B cell (primary cell): ENCODE data around the gene ARHGAP45. TPM values are rescaled to one million over a fixed set of nuclear protein-coding genes. Genes with fewer than 3 reads are reported as not detected.

Experiments
- ATAC-seq: fragments of 200-7000 bp; cut with Tn5 transposase; one replicate; pipeline ENCODE4 v1.10.0; 2021; ENCODE audit warnings: low read depth, mild to moderate bottlenecking, moderate number of reproducible peaks, moderate library complexity
- CTCF ChIA-PET: fragments of 350-600 bp; sonication (Branson Sonifier 250); formaldehyde crosslinking; loops from one replicate; lab custom pipeline; 2021; ENCODE audit warnings: antibody characterized with exemption, inconsistent platforms; lab: Charles Lee
- POLR2A ChIA-PET: fragments of 350-600 bp; sonication (Branson Sonifier 250); formaldehyde crosslinking; loops from one replicate; lab custom pipeline; 2021; ENCODE audit warnings: antibody characterized with exemption; lab: Charles Lee
- DNase-seq: peaks from one replicate; pipeline ENCODE4 v3.0.0; 2013
- H2AFZ ChIP-seq: 2 replicates; pipeline ENCODE4 v1.6.1; 2012; ENCODE audit warnings: mild to moderate bottlenecking, low read depth, low read length; ENCODE audit not compliant: insufficient read depth, poor library complexity, severe bottlenecking
- H3K27ac ChIP-seq, 2 donors: 1 replicate in 1 of 2; 2 replicates in 1 of 2; pipeline ENCODE4 v1.5.1; 2012 to 2013; ENCODE audit warnings: low read length in 2 of 2, mild to moderate bottlenecking in 2 of 2, moderate library complexity in 1 of 2
- H3K27me3 ChIP-seq, 4 experiments: fragments of 200-600 bp in 1 of 4; sonication (generic) in 1 of 4; replicated peaks in 1 of 4; 1 replicate in 2 of 4; 2 replicates in 2 of 4; pipeline versions ENCODE4 v1.6.1 to v1.7.0; 2013 to 2016; ENCODE audit warnings: low read length in 3 of 4, mild to moderate bottlenecking in 2 of 4, mixed read lengths in 1 of 4, moderate library complexity in 1 of 4; ENCODE audit not compliant: insufficient read depth in 4 of 4, control insufficient read depth in 3 of 4; ENCODE audit errors: control extremely low read depth in 1 of 4
- H3K36me3 ChIP-seq, 2 experiments: replicated peaks in 1 of 2; 1 replicate in 1 of 2; 2 replicates in 1 of 2; pipeline versions ENCODE4 v1.6.1 to v1.7.1; 2013; ENCODE audit warnings: low read length in 1 of 2; ENCODE audit not compliant: insufficient read depth in 2 of 2, control insufficient read depth in 1 of 2; ENCODE audit errors: control extremely low read depth in 1 of 2, extremely low read depth in 1 of 2
- H3K4me1 ChIP-seq, 2 donors: fragments of 200-600 bp in 1 of 2; sonication (generic) in 1 of 2; 1 replicate in 1 of 2; 2 replicates in 1 of 2; pipeline versions ENCODE4 v1.5.1 to v1.6.1; 2013 to 2017; ENCODE audit warnings: low read length in 2 of 2; ENCODE audit not compliant: control insufficient read depth in 2 of 2, insufficient read depth in 2 of 2
- H3K4me2 ChIP-seq: replicated peaks from 2 replicates; pipeline ENCODE3; 2012; ENCODE audit warnings: mild to moderate bottlenecking, low read depth, low read length; ENCODE audit not compliant: poor library complexity, severe bottlenecking
- H3K4me3 ChIP-seq, 5 experiments: fragments of 200-600 bp in 1 of 5; sonication (generic) in 1 of 5; 1 replicate in 3 of 5; 2 replicates in 2 of 5; pipeline versions ENCODE4 v1.5.1 to v1.7.0; 2011 to 2016; ENCODE audit warnings: low read length in 4 of 5, mild to moderate bottlenecking in 4 of 5, low read depth in 2 of 5, control low read depth in 1 of 5, moderate library complexity in 1 of 5; ENCODE audit not compliant: insufficient read depth in 1 of 5; ENCODE audit errors: control extremely low read depth in 1 of 5, extremely low read depth in 1 of 5
- H3K79me2 ChIP-seq: fragments of 200-600 bp; sonication (generic); one replicate; pipeline ENCODE4 v1.6.0; 2016; ENCODE audit warnings: low read length; ENCODE audit not compliant: control insufficient read depth, insufficient read depth
- H3K9ac ChIP-seq: fragments of 200-600 bp; sonication (generic); 2 replicates; pipeline ENCODE4 v1.6.1; 2017; ENCODE audit warnings: mild to moderate bottlenecking, low read length, moderate library complexity
- H3K9me3 ChIP-seq, 3 donors: one replicate each; pipeline versions ENCODE4 v1.6.1 to v1.7.1; 2013; ENCODE audit warnings: low read length in 2 of 3; ENCODE audit not compliant: control insufficient read depth in 2 of 3, insufficient read depth in 1 of 3; ENCODE audit errors: control extremely low read depth in 1 of 3
- H4K20me1 ChIP-seq: 2 replicates; pipeline ENCODE4 v1.6.0; 2012; ENCODE audit warnings: mild to moderate bottlenecking, low read length; ENCODE audit not compliant: insufficient read depth, control insufficient read depth, poor library complexity, severe bottlenecking
- H3K27ac Mint-ChIP-seq: one replicate; pipeline ENCODE4 v1.8.0; 2021; ENCODE audit warnings: mixed read lengths
- H3K27me3 Mint-ChIP-seq: one replicate; pipeline ENCODE4 v1.8.0; 2021; ENCODE audit warnings: mixed read lengths
- H3K4me1 Mint-ChIP-seq: one replicate; pipeline ENCODE4 v1.8.0; 2021; ENCODE audit warnings: mixed read lengths
- H3K4me3 Mint-ChIP-seq: one replicate; pipeline ENCODE4 v1.8.0; 2021; ENCODE audit warnings: mixed read lengths
- H3K9me3 Mint-ChIP-seq: one replicate; pipeline ENCODE4 v1.8.0; 2022; ENCODE audit warnings: mixed read lengths; ENCODE audit not compliant: insufficient read depth
- EZH2 ChIP-seq: IDR thresholded peaks from 2 replicates; pipeline ENCODE4 v1.6.1; 2012; ENCODE audit warnings: borderline replicate concordance, low read depth, mild to moderate bottlenecking, moderate library complexity, low read length; ENCODE audit not compliant: insufficient read depth, poor library complexity, severe bottlenecking
- WGBS: methylation state at CpG from one replicate; pipeline ENCODE4 v1.1.5; 2013; ENCODE audit warnings: missing lambda C conversion rate; ENCODE audit not compliant: insufficient coverage; 5-methylcytosine and 5-hydroxymethylcytosine counted together
- intact Hi-C: fragments of 100-400 bp; cut with micrococcal nuclease; formaldehyde crosslinking; loops from one replicate; pipeline ENCODE4 v1.10.0; 2022
- polyA plus RNA-seq: library from polyadenylated mRNA; depleted of rRNA; stranded (reverse); fragments of >200 nt; gene quantifications from 2 replicates; pipeline ENCODE4 v1.2.3, GENCODE V29; 2012
- total RNA-seq, 2 donors: library from RNA; stranded (reverse); fragments of 120-200 nt in 1 of 2; gene quantifications; 1 replicate in 1 of 2; 2 replicates in 1 of 2; pipeline versions ENCODE4 v1.2.3 to v1.2.4, GENCODE V29; 2013 to 2022
- TF ChIP-seq, protein P1 (sequence below): fragments of 200-600 bp; IDR thresholded peaks from one replicate; pipeline ENCODE4 v1.8.0; 2022; ENCODE audit warnings: antibody characterized with exemption, mild to moderate bottlenecking

The ARHGAP45 gene
- total and polyA plus RNA-seq, 2 donors (not counting 1 experiment from before 2014, with no cell fraction given) = 488 to 490 TPM

DNA sequence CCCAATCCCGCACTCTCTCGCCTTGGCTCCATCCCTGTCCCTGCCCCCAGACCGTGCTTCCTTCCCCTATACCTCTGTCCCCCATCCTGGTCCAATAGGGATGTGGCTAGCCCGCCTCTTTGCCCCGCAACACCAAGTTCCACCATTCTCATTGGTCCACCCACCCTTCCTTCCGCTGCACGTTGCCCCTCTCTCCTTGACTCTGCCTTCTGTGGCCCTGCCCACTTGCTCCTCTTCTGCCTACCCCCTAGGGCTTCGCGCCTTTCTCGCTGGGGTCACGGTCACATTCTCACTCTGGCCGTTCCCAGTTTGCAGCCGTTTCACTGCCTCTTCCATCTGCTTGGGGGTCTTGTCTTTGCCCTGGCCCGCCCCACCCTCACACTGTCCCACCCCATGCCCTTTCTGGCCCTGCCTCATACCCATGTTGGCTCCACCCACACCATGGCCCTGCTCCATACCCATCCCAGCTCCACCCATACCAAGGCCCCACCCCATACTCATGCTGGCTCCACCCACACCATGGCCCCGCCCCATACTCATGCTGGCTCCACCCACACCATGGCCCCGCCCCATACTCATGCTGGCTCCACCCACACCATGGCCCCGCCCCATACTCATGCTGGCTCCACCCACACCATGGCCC, 4.5 kb upstream of the ARHGAP45 start:
- no peak overlapping the region for H3K4me3 Mint-ChIP-seq
- DNase-seq (no peak), ATAC-seq (no peak)
- ChIA-PET CTCF (no interaction called here), POLR2A (interaction anchor here (0.6 to 0.8 kb wide), 2 partner anchors 16 to 19 kb away, joined by 3 to 5 read pairs; no protein-coding TSS in a partner anchor)
- Histone ChIP-seq H2AFZ (no peak overlapping the region), H3K4me3 (no peak overlapping the region), H3K9ac (no peak overlapping the region), H3K9me3 (peaks cover 0 to 51% (median 15%) of the 10 kb centered on the region in 3 donors), H3K36me3 (peaks cover 2 to 29% of the 10 kb centered on the region in 2 experiments), H3K27ac (no peak overlapping the region), H3K27me3 (no peaks in the 10 kb centered on the region), H3K4me1 (peaks cover 25 to 48% of the 10 kb centered on the region in 2 donors), H3K4me2 (no peak overlapping the region), H4K20me1 (peaks cover 30% of the 10 kb centered on the region), H3K79me2 (peaks cover 9% of the 10 kb centered on the region)
- H3K27ac Mint-ChIP-seq = no peak overlapping the region
- WGBS = 97% methylated on average over 14 of the region's 17 CpGs
- TF ChIP-seq, protein P1, sequence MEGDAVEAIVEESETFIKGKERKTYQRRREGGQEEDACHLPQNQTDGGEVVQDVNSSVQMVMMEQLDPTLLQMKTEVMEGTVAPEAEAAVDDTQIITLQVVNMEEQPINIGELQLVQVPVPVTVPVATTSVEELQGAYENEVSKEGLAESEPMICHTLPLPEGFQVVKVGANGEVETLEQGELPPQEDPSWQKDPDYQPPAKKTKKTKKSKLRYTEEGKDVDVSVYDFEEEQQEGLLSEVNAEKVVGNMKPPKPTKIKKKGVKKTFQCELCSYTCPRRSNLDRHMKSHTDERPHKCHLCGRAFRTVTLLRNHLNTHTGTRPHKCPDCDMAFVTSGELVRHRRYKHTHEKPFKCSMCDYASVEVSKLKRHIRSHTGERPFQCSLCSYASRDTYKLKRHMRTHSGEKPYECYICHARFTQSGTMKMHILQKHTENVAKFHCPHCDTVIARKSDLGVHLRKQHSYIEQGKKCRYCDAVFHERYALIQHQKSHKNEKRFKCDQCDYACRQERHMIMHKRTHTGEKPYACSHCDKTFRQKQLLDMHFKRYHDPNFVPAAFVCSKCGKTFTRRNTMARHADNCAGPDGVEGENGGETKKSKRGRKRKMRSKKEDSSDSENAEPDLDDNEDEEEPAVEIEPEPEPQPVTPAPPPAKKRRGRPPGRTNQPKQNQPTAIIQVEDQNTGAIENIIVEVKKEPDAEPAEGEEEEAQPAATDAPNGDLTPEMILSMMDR = no peak
- TF ChIP-seq EZH2 = no peak
- intact Hi-C loops = loop anchor here (10.0 kb wide), 1 partner anchor 138 kb away; the partner anchor contains the start of gene ARID3A
- H3K4me1 Mint-ChIP-seq = peaks cover 31% of the 10 kb centered on the region
- no peaks in the 10 kb centered on the region for H3K9me3 Mint-ChIP-seq
- H3K27me3 Mint-ChIP-seq = no peaks in the 10 kb centered on the region
